NCI-H446 treated with DMSO at 0.1 percent for 48 hours (cell line): ENCODE results near the gene MYO3B.
A peak's percentile ranks its signal among the peaks of the same experiment; 100 is the strongest.
"Not testable (repeated sequence)": the region's sequence is repeated elsewhere in the genome, so short reads cannot be mapped to it uniquely, and the experiment has no call there.

ENCODE experiments used
- DNase-seq: peaks from one replicate; lab custom pipeline; 2025; lab: John Stamatoyannopoulos, UW

MYO3B gene

GRCh38 chr2:170512266-170512665 lies 334.3 kb downstream of the MYO3B start:
- peak; percentile 41 for DNase-seq

GRCh38 chr2:170514140-170514539 lies 336.2 kb downstream of the MYO3B start:
- DNase-seq, result no peak

- DNase-seq, result no peak
Observed at GRCh38 chr2:170517538-170517937, 339.6 kb downstream of the MYO3B start.

- DNase-seq, result no peak
Observed at GRCh38 chr2:170518911-170519310, 341.0 kb downstream of the MYO3B start.

- no peak for DNase-seq
Observed at GRCh38 chr2:170521299-170521698, 343.4 kb downstream of the MYO3B start.

- no peak for DNase-seq
Observed at GRCh38 chr2:170523506-170523905, 345.6 kb downstream of the MYO3B start.

DNA sequence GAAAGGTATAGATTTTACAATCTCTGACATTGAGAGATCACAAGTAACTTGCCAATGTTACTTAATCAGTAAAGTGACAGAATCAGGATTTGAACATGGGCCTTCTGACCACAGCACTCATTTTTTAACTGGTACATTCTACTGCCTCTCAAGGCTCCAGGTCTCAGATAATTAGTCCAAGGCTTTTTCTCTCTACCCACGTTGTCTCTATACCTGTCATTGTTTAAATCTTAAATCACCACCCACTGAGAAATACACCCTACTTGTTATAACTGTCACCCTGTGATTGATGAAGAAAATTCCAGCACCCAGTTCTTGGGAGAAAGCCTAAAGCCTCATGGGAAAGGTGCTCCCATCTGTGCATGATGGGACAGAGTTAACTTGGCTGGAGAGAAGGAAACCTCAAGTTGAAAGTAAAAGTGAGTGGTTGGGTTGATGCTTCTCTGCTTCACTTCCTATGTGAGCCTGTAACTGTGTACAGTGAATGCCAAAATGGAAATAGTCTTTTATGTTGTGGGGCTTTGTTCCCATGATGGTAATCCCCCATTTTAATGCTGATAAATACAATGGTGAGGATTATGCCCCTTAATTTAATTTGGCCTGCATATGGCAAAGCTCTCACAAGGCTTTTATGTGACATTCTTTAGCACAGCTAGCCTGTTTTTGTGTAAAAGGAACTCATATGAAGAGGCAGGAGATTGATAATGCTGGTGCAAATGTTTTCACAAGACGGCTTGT lies 347.1 kb downstream of the MYO3B start:
- DNase-seq, result no peak

DNA sequence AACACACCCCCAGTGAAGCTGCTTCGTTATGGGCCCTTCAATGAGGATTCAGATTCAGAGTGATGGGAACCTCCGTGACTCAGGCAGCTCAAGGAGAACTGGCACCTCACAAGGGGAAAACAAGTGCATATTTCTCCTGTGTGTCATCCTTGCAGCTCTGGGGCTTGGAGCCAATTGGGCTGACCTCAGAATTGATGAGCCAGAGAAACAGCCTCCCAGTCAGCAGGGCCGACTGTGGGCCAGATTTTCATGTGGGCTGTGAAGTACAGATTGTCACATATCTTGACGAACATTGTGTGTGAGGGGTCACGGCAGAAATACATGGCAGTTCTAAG lies 347.6 kb downstream of the MYO3B start:
- DNase-seq, result peak; percentile 84

GRCh38 chr2:170530284-170530745 lies 352.4 kb downstream of the MYO3B start:
- DNase-seq, result peak; percentile 94

- no peak for DNase-seq
Observed at GRCh38 chr2:170530803-170531564, 353.0 kb downstream of the MYO3B start.

DNA sequence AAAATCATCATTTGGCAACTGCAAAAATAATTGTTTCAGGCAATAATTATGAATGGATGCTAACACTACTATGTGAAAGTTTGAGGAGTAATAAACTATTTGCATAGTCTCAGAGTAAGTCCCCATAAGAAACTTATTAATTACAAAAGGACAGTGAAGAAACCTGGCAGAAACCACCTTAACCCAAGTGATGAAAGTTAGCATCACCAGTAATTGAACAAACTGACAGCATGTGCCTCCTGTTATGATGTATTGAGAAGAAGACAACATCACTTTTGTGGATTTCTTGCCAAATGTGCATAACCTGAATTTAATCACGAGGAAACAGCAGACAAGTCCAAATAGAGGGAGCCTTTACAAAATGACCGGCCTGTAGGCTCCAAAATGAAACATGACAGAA lies 353.9 kb downstream of the MYO3B start:
- no peak for DNase-seq

- DNase-seq, result no peak
Observed at GRCh38 chr2:170533156-170533555, 355.2 kb downstream of the MYO3B start.

DNA sequence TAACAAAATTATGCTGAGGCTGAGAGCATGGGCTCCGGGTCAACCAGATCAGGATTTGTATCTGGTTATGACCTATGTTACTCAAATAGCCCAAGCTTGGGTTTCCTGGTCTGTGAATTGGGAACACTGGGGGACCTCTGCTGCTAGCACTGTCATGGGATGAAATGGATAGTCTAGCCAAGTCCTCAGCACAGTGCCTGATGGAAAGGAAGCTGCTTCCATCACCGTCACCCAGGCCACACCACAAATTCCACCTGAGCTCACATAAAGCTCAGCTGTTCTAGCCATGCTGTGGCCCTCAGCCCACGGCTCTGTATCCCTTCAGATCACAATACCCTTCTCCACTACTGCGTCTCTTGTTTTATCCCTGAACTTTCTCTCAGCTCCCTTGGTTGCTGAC lies 357.6 kb downstream of the MYO3B start:
- no peak for DNase-seq

GRCh38 chr2:170544817-170545216 lies 366.9 kb downstream of the MYO3B start:
- DNase-seq, result no peak

DNA sequence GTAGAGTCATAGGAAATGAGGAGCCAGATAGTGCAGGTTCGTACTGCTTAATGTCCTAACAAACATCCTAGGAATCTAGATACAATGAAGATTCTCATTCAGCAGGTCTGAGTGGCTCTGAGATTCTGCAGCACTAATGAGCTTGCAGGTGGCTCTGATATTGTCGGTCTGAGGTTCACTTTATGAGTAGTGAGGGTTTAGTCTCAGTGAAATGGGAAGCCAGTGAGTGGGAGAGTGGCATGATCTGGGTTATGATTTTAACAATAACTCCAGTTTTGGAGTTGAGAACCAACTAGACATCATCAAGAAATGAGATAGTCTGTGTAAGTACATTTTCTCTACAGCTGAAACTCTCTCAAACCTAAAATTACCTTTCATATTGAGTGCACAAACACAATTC lies 370.4 kb downstream of the MYO3B start:
- DNase-seq, result no peak

DNA sequence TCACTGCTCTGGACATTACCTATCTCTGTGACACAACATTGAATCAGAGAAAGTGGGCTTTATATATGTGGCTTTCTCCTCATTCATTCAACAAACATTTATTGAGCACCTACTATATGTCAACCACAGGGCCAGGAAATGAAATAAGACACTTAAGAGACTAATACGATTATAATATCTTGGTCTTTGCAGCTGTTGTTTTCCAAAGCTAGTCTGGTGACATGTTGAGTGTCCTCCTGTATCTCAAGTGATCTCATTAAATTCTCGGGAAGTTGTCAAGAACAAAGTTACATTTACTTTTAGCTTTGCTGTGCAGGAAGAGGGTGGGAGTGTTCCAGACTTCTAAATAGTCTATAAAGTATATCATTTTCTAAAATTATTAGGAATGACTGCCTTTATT lies 372.6 kb downstream of the MYO3B start:
- DNase-seq, result no peak

DNA sequence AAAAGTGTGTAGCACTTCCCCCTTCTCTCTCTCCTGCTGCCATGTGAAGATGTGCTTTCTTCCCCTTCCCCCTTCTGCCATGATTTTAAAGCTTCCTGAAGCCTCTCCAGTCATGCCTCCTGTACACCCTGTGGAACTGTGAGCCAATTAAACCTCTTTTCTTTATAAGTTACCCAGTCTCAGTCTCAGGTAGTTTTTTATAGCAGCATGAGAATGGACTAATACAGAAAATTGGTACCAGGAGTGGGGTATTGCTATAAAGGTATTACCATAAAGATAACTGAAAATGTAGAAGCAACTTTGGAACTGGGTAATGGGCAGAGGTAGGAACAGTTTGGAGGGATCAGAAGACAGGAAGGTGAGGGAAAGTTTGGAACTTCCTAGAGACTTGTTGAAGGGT lies 374.0 kb downstream of the MYO3B start:
- DNase-seq, result not testable (repeated sequence)

DNA sequence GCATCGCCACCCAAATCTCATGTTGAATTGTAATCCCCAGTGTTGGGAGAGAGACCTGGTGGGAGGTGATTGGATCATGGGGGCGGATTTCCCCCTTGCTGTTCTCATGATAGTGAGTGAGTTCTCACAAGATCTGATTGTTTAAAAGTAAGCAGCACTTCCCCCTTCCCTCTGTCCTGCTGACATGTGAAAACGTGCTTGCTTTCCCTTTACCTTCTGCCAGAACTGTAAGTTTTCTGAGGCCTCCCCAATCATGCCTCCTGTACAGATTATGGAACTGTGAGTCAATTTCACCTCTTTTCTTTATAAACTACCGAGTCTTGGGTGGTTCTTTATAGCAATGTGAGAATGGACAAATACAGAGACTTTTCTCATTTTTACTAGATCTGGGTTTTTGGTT lies 375.8 kb downstream of the MYO3B start:
- no peak for DNase-seq

DNA sequence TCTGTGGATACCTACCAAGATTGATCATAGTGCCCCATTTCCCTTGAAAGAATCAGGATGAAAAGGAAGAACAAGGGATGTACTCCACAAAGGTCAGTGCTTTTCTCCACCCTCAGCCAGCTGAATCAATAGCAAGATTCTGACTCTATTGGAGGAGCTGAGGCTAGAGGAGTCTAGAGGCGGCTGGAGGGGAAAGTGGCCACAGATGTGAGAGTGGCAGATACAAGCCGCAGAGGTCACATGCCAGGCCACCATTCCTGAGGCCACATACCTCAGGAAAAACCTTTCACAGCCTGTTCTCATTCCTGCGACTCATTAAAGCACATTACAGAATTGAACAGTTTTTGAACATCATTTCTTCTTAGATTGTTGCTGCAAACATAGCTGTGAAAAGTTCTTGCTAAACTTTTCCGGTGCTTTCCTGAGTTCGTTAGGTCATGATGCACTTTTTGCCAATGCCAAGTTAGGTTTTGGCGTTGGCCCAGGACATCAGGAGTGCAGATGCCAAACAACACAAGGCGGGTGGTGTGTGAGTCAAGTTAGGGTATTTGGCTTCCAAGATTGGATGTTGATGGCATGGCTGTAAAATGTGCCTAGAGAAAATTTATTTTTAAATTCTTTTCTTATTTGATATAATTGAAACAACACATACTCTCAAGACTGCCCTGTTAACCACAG lies 376.5 kb downstream of the MYO3B start:
- DNase-seq, result peak; percentile 37

DNA sequence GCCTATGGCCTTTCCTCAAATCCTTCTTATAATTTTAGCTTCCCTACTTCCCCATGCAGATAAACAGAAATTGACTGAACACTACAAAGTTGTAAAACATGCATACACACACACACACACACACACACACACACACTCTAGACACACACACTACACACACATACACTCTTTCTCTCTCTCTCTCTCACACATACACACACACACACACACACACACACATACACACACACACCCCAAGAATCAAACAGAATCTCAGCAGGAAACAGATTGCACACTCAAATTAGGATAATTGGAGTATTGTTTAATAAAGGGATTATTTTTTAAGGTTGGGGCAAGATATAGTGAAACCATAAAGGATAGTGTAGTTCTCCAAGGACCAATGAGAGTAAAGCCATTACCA lies 385.0 kb downstream of the MYO3B start:
- no peak for DNase-seq

DNA sequence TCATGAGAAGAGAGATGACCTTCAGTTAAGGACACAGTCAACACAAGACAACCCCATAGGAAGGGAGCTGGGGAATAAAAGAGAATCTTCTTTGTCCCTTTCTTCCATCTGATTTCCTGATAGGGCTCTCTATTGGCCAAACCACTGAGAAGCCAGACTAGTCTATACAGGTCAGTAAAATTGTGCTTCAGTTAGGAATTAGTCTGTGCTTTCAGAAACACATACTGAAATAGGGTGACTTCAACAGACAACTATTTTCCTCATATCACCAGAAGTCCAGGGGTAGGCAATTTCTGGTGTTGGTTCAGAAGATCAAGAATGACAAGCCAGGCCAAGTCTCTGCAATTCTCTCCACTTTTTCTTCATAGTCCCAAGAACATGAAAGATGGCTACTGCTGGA lies 385.5 kb downstream of the MYO3B start:
- no peak for DNase-seq

GRCh38 chr2:170566138-170566537 lies 388.2 kb downstream of the MYO3B start:
- DNase-seq, result no peak

GRCh38 chr2:170567429-170567828 lies 389.5 kb downstream of the MYO3B start:
- no peak for DNase-seq
